ENCODE results near the gene TPX2. TPM values are rescaled to one million over a fixed set of nuclear protein-coding genes. Genes with fewer than 3 reads are reported as not detected.

The TPX2 gene
- total RNA-seq, 1 donor from 2014 or later: 79.9 TPM

DNA sequence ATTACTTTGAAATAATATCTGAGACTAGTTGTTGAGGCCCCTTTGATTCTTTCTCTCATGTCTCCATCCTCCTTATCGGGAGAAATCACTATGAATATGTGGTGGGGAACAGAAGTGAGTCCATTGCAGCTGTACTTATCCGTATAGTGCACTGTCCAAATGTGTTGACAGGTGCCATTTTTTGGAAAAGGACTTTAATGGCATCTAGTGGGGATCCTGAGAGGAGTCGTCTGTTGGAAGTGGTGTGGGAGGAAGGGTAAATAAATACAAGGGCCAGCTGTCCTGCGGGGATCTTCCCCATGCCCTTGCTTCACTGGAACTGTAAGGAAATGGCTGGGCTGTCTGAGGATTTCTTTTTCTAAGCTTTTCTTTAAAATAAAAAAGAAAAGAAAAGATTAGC lies 19.4 kb downstream of the TPX2 start:
- intact Hi-C loops (cut with micrococcal nuclease): no loop called here

DNA sequence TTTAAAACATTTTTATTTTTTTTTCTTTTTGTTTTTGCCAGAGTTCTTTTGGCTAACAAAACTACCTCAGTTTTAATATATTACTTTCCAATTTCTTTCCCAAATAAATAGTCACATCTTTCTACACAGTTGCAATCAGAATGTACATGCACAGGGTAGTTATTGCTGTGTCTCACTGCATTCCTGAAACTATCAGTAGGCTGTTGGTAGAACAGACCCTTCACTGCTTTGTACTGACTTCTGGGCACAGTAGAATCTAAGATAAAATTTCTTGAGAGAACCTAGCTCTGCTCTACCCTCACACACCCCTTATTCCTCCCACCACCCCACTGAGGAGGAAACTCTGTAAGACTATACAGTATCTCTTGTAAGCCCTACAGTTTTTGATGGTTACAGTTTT lies 19.9 kb downstream of the TPX2 start:
- intact Hi-C loops (cut with micrococcal nuclease): no loop called here

DNA sequence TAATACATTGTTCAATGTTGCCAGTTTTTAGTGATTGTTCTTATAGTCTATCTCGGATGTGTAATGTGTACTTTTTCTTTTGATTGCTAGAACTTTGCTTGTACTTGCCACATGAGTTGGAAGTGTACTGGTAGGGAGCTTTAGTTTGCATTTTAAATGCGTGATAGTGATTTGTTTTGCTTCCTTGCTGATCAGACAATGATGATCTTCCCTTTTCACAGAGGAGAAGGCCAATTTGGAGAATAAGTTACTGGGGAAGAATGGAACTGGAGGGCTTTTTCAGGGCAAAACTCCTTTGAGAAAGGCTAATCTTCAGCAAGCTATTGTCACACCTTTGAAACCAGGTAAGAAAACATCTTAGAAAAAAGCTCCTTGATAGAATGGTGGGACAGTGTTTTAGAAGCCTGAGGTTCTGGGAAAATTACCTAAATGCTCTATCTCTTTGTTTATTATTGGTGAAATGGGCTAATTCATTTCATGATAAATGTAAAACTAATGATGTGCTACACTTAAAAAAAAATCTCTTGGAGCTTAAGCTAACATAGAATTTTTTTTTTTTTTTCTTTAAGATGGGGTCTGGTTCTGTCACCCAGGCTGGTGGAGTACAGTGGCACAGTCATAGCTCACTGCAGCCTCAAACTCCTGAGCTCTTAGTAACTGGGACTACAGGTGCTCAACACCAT lies 20.9 kb downstream of the TPX2 start:
- intact Hi-C loops (cut with micrococcal nuclease): no loop called here

DNA sequence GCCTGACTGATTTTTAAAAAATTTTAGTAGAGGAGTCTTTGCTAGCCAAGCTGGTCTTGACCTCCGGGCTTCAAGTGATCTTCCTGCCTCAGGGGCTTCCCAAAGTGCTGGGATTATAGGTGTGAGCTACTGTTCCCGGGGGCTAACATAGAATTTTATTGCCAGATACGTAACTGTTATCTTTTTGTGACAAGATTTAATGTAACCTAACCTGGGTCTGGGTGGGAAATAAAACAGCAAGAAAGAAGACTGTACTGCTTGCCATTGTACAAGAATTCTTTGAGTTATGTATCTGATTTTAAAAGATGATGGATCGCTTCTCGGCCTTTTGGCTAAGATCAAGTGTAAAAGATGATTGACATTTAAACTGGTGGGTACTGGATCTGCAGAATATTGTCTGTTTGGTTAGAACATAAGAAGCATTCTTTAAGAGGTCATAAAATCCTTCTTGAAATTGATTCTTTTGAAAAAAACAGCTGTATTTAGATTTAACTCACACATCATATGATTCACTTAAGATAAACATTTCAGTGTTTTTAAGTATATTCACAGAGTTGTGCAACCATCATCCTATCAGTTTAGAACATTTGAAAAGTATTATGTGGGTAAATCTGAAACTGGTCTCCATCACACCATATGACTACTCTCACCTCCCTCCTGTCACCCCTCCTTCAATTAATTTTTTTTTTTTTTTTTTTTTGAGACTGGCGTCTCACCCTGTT lies 21.6 kb downstream of the TPX2 start:
- intact Hi-C loops (cut with micrococcal nuclease): no loop called here

DNA sequence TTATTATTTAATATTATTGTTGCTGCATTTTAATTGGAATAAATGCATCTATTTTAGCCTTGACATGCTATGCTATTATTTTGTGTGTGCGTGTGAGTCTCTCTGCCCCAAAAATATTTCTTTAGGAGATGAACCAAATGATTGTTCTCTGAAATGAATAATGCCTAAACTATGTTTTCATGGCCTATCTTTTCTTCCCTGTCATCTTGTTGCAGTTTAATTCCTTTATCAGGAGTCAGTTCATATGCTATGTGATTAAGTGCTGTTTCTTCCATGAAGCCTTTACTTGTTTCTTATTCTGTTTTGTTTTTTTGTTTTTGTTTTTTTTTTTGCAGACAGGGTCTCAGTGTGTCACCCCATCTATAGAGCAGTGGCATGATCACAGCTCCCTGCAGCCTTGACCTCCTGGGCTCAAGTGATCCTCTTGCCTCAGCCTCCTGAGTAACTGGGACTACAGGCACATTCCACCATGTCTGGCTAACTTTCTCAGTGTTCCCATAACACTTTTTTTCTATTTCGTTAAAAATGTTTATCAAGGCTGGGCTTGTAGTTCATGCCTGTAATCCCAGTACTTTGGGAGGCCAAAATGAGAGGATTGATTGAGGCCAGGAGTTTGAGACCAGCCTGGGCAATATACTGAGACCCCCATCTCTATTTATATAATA lies 25.7 kb downstream of the TPX2 start:
- intact Hi-C loops (cut with micrococcal nuclease): no loop called here

DNA sequence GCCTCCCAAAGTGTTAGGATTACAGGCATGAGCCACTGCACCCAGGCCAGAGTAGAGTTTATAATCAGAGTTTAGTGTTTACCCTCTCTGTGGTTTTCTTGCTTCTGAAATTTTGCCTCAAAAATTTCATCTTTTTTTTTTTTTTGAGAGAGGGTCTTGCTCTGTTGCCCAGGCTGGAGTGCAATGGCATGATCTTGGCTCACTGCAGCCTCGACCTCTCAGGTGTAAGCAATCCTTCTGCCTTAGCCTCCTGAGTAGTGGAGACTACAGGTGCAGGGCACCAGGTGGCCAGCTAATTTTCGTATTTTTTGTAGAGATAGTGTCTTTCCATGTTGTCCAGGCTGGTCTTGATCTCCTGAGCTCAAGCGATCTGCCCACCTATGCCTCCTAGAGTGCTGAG lies 28.7 kb downstream of the TPX2 start:
- intact Hi-C loops (cut with micrococcal nuclease): no loop called here

DNA sequence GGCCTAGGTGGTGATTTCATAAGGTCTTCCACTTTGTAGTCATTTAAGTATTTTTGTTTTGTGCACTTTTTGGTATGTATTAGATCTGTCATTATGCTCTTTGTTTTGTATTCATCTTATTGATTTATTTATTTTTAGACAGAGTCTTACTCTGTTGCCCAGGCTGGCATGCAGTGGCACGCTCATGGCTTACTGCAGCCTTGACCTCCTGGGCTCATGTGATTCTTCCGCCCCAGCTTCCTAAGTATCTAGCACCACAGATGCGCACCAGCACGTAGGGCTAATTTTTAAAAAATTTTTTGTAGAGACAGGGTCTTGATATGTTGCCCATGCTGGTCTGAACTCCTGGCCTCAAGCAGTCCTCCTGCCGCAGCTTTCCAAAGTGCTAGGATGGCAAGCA lies 30.6 kb downstream of the TPX2 start:
- intact Hi-C loops (cut with micrococcal nuclease): no loop called here

DNA sequence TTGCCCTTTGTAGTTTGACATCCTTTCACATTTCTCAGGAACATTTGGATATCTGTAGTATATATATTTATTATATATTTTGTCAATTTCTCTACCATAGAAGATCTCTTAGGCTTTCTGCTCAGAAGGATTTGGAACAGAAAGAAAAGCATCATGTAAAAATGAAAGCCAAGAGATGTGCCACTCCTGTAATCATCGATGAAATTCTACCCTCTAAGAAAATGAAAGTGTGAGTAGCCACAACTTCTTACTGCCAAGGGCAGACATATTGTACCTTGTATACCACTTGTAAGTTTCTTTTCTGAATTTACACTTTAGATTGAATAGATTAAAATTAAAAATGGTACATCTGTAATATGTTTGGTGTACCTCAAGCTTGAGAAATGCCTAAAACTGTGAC lies 31.2 kb downstream of the TPX2 start:
- intact Hi-C loops (cut with micrococcal nuclease): no loop called here

DNA sequence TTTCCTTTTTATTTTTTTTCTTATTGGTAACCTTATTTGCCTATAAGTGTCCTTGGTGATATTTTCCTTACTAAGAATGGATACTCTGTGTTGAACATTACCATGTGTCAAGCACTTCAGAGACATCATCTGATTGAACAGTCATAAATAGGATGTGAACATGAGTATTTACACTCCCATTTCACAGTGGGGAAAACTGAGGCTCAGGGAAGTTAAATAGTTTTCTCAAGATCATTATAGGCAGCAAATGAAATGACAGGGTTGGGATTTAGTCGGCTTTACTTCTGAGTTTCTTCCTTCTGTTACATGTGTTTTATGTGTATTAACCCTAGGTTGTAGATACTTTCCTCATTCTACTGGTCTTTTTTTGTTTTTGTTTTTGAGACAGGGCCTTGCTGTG lies 35.3 kb downstream of the TPX2 start:
- intact Hi-C loops (cut with micrococcal nuclease): no loop called here

DNA sequence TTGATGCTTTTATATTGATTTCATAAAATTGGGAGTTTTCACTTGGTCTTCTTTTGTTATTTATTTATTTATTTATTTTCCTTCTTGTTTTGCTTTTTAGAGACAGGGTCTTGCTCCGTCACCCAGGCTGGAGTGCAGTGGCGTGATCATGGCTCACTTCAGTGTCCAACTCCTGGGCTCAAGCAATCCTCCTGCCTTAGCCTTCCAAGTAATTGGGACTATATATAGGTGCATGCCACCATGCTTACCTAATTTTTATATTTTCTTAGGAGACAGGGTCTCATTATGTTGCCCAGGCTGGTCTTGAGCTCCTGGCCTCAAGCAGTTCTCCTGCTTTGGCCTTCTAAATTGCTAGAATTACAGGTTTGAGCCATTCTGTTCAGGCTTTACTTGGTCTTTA lies 41.7 kb downstream of the TPX2 start:
- intact Hi-C loops (cut with micrococcal nuclease): no loop called here

DNA sequence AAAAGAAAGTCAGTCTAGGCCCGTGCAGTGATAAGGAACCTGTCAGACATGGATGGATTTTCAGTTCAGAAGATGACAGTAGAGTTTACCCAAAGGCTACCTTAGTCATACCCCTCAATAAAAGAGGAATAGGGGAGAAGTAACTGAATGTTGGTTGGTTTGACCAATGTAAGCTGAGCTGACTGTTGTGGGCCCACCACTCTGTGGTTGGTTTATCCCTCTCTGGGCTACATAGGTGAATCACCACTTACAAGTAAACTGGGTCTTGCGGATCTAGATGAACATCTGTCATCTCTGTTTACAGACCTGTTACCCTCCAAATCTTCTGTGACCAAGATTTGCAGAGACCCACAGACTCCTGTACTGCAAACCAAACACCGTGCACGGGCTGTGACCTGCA lies 42.9 kb downstream of the TPX2 start:
- intact Hi-C loops (cut with micrococcal nuclease): no loop called here

DNA sequence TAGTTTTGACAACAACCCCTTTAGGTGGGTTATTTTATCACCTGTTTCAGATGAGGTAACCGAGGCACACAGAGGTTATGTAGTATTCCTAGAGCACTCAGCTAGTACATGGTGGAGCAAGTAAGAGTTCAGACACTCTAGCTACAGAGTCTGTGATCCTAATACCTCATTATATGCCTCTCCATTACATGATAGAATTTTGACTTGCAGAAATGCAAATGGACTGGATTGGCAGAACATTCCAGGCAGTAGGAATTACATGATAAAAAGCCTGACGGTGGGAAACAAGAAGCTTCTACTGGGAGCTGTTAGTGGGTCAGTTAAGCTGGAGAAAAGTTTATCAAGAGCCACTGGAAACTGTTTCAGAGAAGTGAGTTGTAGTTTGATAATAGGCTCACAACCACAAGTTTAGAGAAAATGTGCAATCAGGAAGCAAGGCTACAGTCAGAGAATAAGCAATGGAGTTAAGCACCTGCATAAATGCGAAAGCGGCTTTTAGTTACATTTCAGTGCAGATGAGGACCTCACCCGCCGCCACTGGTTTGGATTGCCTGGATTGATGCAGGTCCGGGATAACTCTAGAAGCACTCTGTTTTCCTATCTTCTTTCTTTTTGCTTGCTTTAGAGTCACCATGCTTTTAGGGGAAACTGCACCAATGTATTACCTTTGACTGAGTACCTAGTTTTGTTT lies 45.4 kb downstream of the TPX2 start:
- intact Hi-C loops (cut with micrococcal nuclease): no loop called here

DNA sequence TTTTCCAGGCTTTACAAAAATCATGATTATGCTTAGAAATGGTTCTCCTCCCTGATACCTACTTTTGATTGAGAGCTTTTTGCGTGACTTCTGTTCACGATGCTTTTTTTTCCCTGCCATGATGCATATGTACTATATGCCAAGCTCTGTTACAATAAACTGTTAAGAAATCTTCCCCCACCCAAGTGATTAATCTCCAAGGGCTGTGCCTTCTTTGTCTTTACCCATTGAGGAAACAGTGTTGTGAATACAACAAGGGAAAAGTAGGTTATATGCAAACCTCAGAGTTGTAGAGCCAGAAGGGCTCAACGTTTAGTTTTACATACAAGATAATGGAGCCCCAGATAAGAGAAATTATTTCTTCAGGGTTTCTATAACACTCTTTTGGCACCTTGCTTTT lies 46.0 kb downstream of the TPX2 start:
- intact Hi-C loops (cut with micrococcal nuclease): no loop called here

DNA sequence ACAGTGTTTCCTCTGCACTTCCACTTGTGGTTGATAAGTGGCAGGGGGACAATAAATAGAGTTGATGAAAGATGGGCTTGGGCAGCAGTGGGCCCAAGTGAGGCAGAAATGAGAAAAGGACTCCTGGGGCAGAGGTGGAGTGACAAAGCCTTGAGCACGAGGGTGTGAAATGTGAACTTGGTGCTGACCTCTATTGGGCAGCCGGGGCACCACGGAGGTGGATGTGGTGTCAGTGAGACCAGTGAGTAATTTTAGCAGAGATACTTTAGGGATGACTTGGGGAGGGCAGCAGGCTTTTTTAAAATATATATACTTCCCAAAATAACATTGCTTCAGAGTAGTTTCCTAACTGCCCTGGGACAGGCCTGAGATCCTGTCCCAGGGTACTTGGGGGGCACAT lies 49.5 kb downstream of the TPX2 start:
- intact Hi-C loops (cut with micrococcal nuclease): no loop called here

DNA sequence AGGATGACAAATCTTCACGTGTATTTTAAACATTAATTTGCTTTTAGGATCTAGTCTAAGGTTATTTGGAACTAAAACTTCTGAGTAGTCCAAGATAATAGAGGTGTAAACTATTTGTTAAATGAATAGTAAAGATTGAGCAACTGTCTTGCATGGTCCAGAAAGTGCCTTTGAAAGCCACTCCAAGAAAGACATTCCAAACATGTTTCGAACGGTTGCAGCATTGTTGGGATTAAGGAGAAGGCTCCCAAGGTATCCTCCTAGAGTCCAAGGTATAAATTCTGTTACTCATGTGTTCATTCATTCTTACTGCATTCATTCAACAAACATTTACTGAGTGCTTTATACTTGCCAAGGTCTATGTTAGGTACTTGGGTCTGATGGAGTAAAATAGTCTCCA lies 51.3 kb downstream of the TPX2 start:
- intact Hi-C loops (cut with micrococcal nuclease): no loop called here

DNA sequence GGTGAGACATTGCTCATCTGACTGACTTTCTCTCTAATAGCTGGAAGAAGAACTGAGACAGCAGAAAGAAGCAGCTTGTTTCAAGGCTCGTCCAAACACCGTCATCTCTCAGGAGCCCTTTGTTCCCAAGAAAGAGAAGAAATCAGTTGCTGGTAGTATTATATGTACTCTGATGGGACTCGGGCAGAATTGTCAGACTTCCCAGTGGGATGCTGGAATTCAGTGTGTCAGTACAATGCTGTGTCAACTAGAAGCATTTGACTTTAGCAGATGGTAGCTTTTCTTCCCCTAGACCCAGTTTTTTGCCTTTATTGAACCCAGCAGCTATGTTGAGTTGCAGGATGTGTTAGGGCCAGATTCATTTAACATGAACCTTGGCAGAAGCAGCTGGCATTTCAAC lies 58.3 kb downstream of the TPX2 start:
- intact Hi-C loops (cut with micrococcal nuclease): no loop called here

DNA sequence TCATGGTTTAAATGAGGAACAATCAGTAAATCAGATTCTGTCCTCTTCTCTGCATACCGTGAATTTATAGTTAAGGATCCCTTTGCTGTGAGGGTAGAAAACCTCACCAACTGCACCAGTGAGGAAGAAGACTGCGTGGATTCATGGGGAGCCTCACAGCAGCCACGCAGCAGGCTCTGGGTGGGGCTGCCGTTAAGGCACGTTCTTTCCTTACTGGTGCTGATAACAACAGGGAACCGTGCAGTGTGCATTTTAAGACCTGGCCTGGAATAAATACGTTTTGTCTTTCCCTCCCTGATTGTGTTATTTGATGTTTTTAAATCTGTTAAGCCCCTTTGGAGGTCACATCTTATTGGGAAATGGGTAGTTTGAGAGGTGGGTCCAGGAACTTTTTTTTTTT lies 62.4 kb downstream of the TPX2 start:
- intact Hi-C loops (cut with micrococcal nuclease): no loop called here

DNA sequence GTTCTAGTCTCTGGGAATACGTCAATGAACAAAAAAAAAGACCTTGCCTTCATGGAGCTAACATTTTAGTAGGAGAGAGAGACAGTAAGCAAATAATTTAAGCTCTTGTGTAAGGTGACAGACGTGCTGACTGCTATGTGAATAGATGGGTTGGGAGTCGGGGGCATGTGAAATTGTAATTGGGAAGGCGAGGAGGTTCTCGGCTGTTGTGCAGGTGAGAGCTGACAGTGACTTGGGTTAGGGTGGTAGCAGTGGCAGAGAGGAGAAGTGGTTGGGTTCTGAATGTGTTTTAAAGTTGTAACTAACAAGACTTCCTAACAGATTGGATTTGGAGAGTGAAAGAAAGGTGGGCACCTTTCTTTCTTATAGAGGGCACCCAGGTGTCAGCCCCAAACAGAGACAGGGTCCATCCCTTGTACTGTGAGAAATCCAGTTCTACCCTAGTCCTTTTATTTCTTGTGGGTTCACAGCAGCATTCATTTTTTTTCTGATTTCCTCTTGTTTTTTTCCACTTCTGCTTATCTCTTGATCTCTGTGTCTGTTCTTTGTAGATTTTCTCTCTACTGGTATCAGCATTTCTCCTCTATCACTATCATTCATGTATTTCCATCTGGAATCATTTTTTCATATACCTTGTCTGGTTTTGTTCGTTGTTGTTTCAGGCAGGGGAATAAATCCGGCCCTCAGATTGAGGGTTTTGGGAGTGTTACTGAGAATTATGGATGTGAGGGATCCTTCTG lies 64.6 kb downstream of the TPX2 start:
- intact Hi-C loops (cut with micrococcal nuclease): no loop called here

DNA sequence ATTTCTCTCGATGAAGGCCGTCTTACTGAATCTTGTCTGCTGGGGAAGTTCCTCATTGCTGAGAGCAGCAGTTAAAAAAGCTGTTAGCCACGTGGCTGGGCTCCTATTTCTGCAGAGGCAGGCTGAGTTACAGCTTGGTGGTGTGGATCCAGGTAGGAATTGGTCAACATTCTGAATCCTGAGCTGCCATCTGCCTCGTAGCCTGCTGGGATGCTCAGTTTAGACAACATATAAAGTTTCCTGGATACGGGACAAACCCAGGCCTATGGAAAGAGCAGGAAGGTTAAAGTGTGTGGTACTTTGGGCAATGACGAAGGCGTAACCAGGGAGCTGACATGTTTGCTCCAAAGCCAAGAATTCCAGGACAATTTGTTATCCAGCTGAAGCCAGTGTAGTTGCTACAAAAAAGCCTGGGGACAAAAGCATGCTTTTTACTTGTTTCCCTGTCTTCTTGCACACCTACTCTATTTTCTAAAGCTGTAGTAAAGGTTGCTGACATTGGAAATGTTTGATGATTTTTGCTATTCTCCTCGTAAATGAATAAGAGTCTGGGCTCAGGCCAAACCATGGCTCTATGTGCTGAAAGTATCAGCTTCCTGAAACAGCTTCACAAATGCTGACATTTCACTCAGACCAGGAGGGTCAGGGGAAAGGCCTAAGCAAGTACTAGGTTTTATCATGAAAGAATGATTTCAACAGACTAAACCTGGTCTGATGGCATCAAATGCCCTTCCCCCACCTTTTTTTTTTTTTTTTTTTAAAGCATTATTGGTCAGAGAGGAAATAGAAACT lies 67.7 kb downstream of the TPX2 start:
- intact Hi-C loops (cut with micrococcal nuclease): no loop called here

DNA sequence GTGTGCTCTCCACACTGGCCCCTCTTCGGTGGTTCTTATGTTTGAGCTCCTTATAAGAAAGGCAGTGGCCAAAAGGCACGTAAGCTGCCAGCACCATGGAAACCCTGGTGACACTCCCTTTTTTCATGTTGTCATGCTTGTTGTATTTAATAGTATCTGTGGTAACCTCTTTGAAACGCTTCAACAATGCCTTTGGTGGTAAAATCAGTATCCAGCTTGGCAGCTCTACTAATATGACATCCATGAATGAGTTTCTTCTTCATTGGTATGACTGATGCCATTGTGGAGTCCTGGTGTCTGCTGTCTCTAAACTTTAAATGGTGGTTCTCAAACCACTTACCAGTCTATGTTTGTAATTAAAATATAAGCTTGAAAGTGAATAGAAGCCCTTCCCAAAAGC lies 69.4 kb downstream of the TPX2 start:
- intact Hi-C loops (cut with micrococcal nuclease): no loop called here

DNA sequence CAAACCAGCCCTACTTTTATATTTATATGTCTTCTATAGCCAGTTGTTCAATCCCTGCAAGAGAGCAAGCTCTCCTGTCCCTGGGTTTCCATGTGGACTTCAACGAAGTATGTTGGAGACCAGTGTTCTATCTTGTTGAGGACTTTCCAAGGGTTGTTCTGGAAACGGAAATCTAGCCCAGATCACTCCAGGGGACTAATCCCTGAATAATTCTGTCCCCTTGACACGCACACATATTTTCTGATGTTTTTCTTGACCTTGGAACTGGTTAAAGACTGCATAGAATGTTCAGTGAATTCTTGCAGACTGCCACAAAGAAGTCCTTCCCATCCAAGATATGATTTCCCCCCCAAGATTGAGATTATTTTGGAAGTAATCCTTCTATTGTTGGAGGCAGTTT lies 70.6 kb downstream of the TPX2 start:
- intact Hi-C loops (cut with micrococcal nuclease): no loop called here

Measured in T-helper 1 cell treated with Interleukin-12 subunit alpha and Interleukin-12 subunit beta and Interleukin-4 antibody, amounts not matched to agents 30 ng/mL and 1 ng/mL, for 36 hours (primary cell).